GM12874 (cell line): ENCODE results near the gene PPFIBP1.

ENCODE experiments used
- TF ChIP-seq, protein P1 (sequence below): IDR thresholded peaks from 2 replicates; pipeline ENCODE4 v1.5.1; 2011; ENCODE audit warnings: low read depth, mild to moderate bottlenecking, control low read depth, low read length, moderate library complexity; ENCODE audit not compliant: insufficient read depth

PPFIBP1 gene

DNA sequence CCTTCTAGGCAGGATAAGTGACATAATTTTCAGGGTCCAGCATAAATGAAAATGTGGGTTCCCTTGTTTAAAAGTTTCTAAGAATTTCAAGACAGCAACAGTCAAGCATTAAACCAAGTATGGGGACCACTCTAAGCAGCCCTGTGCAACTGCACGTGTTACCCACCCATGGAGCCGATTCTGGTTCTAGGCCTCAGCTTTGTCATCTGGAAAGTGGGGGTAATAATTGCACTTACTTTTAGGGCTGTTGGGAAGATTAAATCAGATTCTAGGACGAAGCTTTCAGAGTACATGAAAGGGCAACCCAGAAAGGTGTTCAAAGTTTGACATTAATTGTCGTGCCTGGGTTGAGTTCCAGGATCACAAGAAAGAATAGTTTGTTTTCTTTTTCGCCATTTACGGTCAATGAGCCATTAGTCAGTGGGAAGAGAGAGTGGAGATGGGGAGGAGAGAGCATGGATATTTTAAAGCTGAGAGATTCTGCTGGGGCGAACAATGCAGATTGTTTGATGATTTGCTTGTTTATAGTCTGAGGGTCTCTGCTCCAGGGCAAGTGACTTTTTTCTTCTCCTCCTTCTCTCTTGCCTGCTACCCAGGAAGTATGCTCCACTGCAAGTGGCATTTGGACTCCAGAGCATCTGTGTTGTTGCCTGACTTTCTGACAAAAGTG, 10.7 kb upstream of the PPFIBP1 start:
- TF ChIP-seq, protein P1, sequence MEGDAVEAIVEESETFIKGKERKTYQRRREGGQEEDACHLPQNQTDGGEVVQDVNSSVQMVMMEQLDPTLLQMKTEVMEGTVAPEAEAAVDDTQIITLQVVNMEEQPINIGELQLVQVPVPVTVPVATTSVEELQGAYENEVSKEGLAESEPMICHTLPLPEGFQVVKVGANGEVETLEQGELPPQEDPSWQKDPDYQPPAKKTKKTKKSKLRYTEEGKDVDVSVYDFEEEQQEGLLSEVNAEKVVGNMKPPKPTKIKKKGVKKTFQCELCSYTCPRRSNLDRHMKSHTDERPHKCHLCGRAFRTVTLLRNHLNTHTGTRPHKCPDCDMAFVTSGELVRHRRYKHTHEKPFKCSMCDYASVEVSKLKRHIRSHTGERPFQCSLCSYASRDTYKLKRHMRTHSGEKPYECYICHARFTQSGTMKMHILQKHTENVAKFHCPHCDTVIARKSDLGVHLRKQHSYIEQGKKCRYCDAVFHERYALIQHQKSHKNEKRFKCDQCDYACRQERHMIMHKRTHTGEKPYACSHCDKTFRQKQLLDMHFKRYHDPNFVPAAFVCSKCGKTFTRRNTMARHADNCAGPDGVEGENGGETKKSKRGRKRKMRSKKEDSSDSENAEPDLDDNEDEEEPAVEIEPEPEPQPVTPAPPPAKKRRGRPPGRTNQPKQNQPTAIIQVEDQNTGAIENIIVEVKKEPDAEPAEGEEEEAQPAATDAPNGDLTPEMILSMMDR, result no peak

DNA sequence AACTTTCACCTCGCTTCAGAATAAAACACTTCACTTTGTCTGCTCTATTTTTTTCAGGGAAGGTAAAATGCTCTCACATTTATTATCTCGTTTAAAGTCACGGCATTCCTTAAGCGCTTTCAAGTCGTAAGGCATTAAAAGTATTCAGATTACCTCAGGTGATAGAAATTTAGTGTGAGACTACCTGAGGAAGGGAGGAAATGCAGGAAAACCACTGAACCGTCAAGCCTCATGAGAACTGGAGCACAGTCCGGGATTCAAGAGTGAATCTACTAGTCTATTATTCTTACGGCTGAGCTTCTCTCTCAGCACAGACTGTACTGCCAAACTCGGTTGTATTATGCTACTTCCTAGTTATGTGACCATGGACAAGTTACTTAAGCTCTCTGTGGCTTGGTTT, 8.3 kb upstream of the PPFIBP1 start:
- TF ChIP-seq, protein P1, result no peak

DNA sequence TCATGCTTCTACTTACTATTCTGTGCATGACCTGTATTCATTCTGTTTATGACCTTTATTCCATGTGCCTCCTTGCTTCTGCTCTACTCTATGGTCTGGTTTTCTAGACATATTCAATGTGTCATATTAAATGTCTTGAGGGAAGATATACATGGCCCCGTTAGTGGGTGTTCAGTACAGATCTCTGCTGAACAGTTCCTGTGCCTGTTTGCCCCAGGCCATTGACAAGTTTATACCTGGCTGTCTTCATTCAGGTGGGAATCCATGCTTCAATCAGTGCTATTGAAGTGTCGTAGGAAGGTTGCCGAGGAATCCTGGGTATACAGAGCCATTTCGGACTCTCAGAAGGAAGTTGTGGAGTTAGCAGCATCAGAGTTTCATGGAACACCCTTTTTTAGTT, 7.4 kb upstream of the PPFIBP1 start:
- TF ChIP-seq, protein P1, result no peak

DNA sequence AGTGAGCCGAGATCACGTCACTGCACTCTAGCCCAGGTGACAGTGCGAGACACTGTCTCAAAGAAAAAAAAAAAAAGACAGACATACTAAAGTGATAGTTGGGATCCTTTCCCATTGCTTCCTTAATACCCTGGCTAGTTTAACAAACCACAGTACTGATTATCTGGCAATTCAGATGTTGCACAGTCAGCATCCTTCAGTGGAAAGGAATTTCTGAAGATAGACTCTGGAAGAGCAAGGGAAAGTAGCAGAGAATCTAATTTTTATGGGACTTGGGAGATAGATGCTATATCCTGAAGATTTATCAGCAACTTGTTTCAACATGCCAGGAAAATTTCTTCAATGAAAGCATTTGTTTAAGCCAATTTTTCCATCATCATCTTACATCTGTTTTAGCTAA, 6.5 kb upstream of the PPFIBP1 start:
- TF ChIP-seq, protein P1, result no peak

DNA sequence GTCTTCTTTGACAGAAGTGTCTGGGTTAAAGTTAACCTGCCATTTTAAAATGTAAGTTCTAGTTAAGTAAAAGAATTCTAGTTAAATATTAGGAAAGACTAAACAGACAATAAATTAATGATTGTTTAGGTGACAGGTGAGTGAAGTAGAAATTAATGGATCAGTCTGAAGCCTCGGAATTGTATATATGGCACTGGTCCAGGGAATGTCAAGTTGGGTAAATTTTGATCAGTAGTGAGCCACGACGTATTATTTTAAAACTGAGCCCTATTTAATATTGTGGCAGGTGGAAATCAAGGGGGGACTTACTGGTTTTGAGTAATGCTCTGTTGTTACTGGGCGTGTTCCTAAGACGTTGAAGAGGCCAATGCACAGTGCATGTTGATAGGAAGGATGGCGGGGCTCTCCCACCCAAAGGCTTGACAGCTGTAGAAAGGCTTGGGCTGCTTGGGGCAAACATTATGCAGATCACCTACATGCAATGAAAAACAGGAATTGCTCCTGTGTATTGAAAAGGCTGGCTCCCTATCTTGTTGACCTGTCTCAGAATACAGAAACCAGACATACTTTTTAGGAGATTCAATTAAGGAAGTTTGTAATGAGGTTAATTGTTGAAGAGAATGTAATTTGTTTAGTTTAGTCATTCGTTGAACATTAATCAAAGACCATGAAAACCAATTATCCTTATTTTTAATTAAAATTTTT, 5.9 kb upstream of the PPFIBP1 start:
- TF ChIP-seq, protein P1, result no peak

DNA sequence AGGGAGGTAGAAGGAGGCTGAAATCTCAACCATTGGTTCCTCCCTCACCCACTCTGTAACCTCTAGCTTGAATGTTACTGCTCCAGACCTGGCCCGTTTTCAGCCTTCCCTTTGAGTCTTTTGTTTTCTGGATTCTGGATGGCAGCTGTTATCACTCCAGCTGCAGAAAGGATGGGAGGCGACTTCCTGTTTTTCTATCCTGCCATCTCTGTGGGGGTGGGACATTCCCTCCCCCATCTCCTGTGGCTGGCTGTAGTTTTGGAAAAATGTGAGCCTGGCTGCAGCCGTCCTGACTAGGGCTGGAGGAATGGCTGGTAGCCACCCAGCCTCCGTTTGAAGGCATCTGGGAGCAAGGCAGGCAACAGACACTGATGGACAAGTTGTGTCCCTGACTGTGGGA, 2.9 kb upstream of the PPFIBP1 start:
- TF ChIP-seq, protein P1, result no peak

DNA sequence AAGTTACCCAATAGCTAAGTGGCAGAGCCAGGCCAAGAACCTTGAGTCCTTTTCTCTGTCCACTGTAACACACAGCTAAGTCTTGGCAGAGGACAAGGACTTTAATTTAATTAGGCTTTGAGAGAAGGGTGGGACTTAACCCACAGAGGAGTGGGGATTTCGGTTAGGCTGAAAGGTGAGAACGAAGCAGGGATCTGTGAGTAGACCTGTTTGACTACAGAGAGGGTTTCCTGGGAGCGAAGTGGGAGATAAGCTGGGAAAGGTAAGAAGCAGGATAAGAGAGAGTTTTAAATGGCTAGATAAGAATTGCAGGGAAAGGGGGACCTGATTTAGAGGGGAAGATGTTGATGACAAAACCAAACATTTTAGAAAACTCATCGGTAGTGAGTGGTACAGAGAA, 2.0 kb upstream of the PPFIBP1 start:
- TF ChIP-seq, protein P1, result no peak
